HepG2 (cell line): Measurements from ENCODE around the gene KANK3. TPM values are rescaled to one million over a fixed set of nuclear protein-coding genes. Genes with fewer than 3 reads are reported as not detected.

ENCODE experiments used
- GABPB1 ChIP-seq: IDR thresholded peaks from 2 replicates; pipeline ENCODE4 v1.6.1; 2016; ENCODE audit warnings: mild to moderate bottlenecking, missing genetic modification reagents, moderate library complexity, missing compliant biosample characterization
- GFI1 ChIP-seq: sonication (generic); formaldehyde crosslinking; IDR thresholded peaks from 2 replicates; pipeline ENCODE4 v1.5.0; 2020; ENCODE audit warnings: missing genetic modification reagents, mild to moderate bottlenecking, borderline replicate concordance
- GPN1 ChIP-seq: sonication (generic); formaldehyde crosslinking; IDR thresholded peaks from 2 replicates; pipeline ENCODE4 v1.5.1; 2020; ENCODE audit warnings: missing genetic modification reagents, borderline replicate concordance
- HMG20A ChIP-seq: IDR thresholded peaks from 2 replicates; pipeline ENCODE4 v1.6.1; 2016; ENCODE audit warnings: borderline replicate concordance
- HNRNPUL1 ChIP-seq: fragments of 200-400 bp; formaldehyde crosslinking; IDR thresholded peaks from 2 replicates; pipeline ENCODE4 v1.6.1; 2017; ENCODE audit warnings: low read depth, mild to moderate bottlenecking, low read length, moderate library complexity
- MAZ ChIP-seq, 2 experiments: sonication (generic) in 1 of 2; formaldehyde crosslinking in 1 of 2; IDR thresholded peaks; 2 replicates each; pipeline versions ENCODE4 v1.5.0 to v1.6.1; 2012 to 2020; ENCODE audit warnings: low read depth in 2 of 2, mild to moderate bottlenecking in 2 of 2, borderline replicate concordance in 1 of 2, improper control_type of control experiment in 1 of 2, low read length in 1 of 2, missing genetic modification reagents in 1 of 2, moderate library complexity in 1 of 2
- NFYC ChIP-seq: IDR thresholded peaks from 2 replicates; pipeline ENCODE4 v1.6.1; 2016; ENCODE audit warnings: missing genetic modification reagents, missing compliant biosample characterization
- POLR2A ChIP-seq, 2 experiments: IDR thresholded peaks; 2 replicates each; pipeline ENCODE4 v1.6.1; 2011; ENCODE audit warnings: low read depth in 2 of 2, low read length in 2 of 2, mild to moderate bottlenecking in 1 of 2, moderate library complexity in 1 of 2; ENCODE audit not compliant: insufficient read depth in 1 of 2
- SALL1 ChIP-seq: sonication (generic); formaldehyde crosslinking; IDR thresholded peaks from 2 replicates; pipeline ENCODE4 v1.8.0; 2022; ENCODE audit warnings: mild to moderate bottlenecking, missing genetic modification reagents
- SP5 ChIP-seq: IDR thresholded peaks from 2 replicates; pipeline ENCODE4 v1.6.1; 2016; ENCODE audit warnings: low read depth, borderline replicate concordance
- SSRP1 ChIP-seq: IDR thresholded peaks from 2 replicates; pipeline ENCODE4 v1.6.1; 2016; ENCODE audit warnings: control low read depth
- TRIM24 ChIP-seq: sonication (generic); formaldehyde crosslinking; IDR thresholded peaks from 2 replicates; pipeline ENCODE4 v1.8.0; 2022; ENCODE audit warnings: mild to moderate bottlenecking, missing genetic modification reagents
- ZNF572 ChIP-seq: sonication (generic); formaldehyde crosslinking; IDR thresholded peaks from 2 replicates; pipeline ENCODE4 v1.5.1; 2020; ENCODE audit warnings: mild to moderate bottlenecking, missing genetic modification reagents
- ZNF589 ChIP-seq: sonication (generic); formaldehyde crosslinking; conservative IDR thresholded peaks from 2 replicates; pipeline ENCODE4 v1.8.0; 2022; ENCODE audit warnings: mild to moderate bottlenecking, moderate library complexity, missing genetic modification reagents
- ZNF775 ChIP-seq: sonication (generic); formaldehyde crosslinking; IDR thresholded peaks from 2 replicates; pipeline ENCODE4 v1.4.0; 2020; ENCODE audit warnings: missing genetic modification reagents, mild to moderate bottlenecking, moderate library complexity, borderline replicate concordance
- ZNF777 ChIP-seq: sonication (generic); formaldehyde crosslinking; IDR thresholded peaks from 2 replicates; pipeline ENCODE4 v1.4.0; 2020; ENCODE audit warnings: missing genetic modification reagents
- ZSCAN25 ChIP-seq: sonication (generic); formaldehyde crosslinking; IDR thresholded peaks from 2 replicates; pipeline ENCODE4 v1.8.0; 2022; ENCODE audit warnings: mild to moderate bottlenecking, missing genetic modification reagents
- polyA plus RNA-seq, 8 experiments: library from polyadenylated mRNA; depleted of rRNA in 3 of 8; stranded (reverse) in 7 of 8; unstranded in 1 of 8; fragments of >200 nt; fragmentation: Illumina TruSeq in 4 of 8; extraction: Trizol in 4 of 8; gene quantifications; 2 replicates each; pipeline versions ENCODE4 v1.2.1 to v1.2.3, GENCODE V29; 2011 to 2016; ENCODE audit warnings: low read depth in 4 of 8, missing spikeins in 1 of 8, mixed read lengths in 1 of 8; ENCODE audit not compliant: insufficient read depth in 1 of 8
- total RNA-seq, 5 experiments: library from RNA; depleted of rRNA; stranded (reverse); fragments of >200 nt; fragmentation: Illumina TruSeq; extraction: Trizol; gene quantifications; 2 replicates each; pipeline ENCODE4 v1.2.3, GENCODE V29; 2016; ENCODE audit warnings: low read depth in 1 of 5
- TF ChIP-seq, protein P1 (sequence below): sonication (generic); formaldehyde crosslinking; IDR thresholded peaks from 2 replicates; pipeline ENCODE4 v1.5.1; 2020; ENCODE audit warnings: mild to moderate bottlenecking, missing genetic modification reagents, moderate library complexity
- TF ChIP-seq, protein P2 (sequence below): sonication (generic); formaldehyde crosslinking; IDR thresholded peaks from 2 replicates; pipeline ENCODE4 v1.4.0; 2020; ENCODE audit warnings: missing genetic modification reagents, borderline replicate concordance
- TF ChIP-seq, protein P3 (sequence below): sonication (generic); formaldehyde crosslinking; IDR thresholded peaks from 2 replicates; pipeline ENCODE4 v1.5.0; 2020; ENCODE audit warnings: missing genetic modification reagents
- TF ChIP-seq, protein P4 (sequence below): sonication (generic); formaldehyde crosslinking; IDR thresholded peaks from 2 replicates; pipeline ENCODE4 v1.8.1; 2023; ENCODE audit warnings: mild to moderate bottlenecking, missing genetic modification reagents

Gene KANK3
- total and polyA plus RNA-seq, 2 of the 13 experiments (the other 11 are each of a cell fraction or from before 2014, with no cell fraction given): 0.15 to 0.20 TPM

DNA sequence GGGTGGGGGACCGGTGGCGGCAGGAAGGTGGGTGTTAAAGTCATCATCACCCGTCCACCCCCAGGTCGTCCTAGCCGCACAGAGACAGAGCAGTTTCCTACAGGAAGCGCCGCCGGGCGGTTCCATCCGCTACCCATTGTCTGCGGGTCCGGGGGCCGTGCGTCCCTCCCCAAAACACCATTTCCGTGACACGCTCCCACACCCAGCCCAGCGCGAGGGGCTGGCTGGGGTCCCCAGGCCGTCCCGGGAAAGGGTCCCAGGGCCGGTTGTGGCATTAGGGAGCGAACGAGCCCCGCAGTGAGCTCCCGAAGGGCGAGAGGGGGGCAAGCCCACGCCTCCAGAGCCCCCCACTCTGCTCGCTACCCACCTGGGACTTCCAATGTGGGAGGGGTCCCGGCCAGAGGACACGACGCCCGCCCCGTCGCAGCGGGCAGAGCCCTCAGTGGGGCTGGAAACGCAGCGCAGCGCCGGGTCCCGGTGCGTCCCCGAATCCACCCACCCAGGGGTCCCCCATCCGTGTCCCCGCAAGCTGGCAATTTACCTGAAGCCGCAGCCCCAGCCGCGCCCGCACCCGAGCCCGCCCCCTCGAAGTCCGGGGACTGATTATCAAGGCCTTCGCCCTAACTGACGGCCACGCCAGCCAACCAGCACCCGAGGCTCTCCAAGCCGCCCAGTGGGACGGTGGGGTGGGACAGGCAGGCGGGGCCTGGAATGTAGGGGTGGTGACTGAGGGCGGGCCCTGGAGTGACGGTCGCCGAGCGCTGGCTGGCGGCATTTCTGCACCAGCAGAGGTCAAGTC lies at the start of gene KANK3 (continued):
- TF ChIP-seq, protein P1, sequence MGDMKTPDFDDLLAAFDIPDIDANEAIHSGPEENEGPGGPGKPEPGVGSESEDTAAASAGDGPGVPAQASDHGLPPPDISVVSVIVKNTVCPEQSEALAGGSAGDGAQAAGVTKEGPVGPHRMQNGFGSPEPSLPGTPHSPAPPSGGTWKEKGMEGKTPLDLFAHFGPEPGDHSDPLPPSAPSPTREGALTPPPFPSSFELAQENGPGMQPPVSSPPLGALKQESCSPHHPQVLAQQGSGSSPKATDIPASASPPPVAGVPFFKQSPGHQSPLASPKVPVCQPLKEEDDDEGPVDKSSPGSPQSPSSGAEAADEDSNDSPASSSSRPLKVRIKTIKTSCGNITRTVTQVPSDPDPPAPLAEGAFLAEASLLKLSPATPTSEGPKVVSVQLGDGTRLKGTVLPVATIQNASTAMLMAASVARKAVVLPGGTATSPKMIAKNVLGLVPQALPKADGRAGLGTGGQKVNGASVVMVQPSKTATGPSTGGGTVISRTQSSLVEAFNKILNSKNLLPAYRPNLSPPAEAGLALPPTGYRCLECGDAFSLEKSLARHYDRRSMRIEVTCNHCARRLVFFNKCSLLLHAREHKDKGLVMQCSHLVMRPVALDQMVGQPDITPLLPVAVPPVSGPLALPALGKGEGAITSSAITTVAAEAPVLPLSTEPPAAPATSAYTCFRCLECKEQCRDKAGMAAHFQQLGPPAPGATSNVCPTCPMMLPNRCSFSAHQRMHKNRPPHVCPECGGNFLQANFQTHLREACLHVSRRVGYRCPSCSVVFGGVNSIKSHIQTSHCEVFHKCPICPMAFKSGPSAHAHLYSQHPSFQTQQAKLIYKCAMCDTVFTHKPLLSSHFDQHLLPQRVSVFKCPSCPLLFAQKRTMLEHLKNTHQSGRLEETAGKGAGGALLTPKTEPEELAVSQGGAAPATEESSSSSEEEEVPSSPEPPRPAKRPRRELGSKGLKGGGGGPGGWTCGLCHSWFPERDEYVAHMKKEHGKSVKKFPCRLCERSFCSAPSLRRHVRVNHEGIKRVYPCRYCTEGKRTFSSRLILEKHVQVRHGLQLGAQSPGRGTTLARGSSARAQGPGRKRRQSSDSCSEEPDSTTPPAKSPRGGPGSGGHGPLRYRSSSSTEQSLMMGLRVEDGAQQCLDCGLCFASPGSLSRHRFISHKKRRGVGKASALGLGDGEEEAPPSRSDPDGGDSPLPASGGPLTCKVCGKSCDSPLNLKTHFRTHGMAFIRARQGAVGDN (CRISPR knock-in tag): peak; percentile 67
- TF ChIP-seq SALL1 (peak; percentile 62; the same call in 1 of the 2 replicates), ZNF777 (CRISPR knock-in tag) (peak; percentile 99), ZNF572 (CRISPR knock-in tag) (0 out of 2 replicates have a peak, but pooled peaks have one; percentile 31), ZNF775 (CRISPR knock-in tag) (no peak), SSRP1 (no peak), TRIM24 (CRISPR knock-in tag) (no peak), ZNF589 (CRISPR knock-in tag) (no peak), NFYC (CRISPR knock-in tag) (peak; percentile 97), GPN1 (CRISPR knock-in tag) (no peak), POLR2A (IDR thresholded peaks at IDR 0.05; ENCODE audit: insufficient read depth in 1 of 2, low read depth in 2 of 2, low read length in 2 of 2) (no peak), HNRNPUL1 (no peak), ZSCAN25 (peak; percentile 96), GABPB1 (peak; percentile 63; the same call in 1 of the 2 replicates), HMG20A (CRISPR knock-in tag) (no peak), GFI1 (CRISPR knock-in tag) (no peak), SP5 (CRISPR knock-in tag) (peak; percentile 55; the same call in 1 of the 2 replicates), MAZ (IDR thresholded peaks at IDR 0.05; ENCODE audit: borderline replicate concordance, low read depth, low read length) (no peak), MAZ (CRISPR knock-in tag; IDR thresholded peaks at IDR 0.05; ENCODE audit: low read depth) (0 out of 2 replicates have a peak, but pooled peaks have one; percentile 24)
- TF ChIP-seq, protein P2, sequence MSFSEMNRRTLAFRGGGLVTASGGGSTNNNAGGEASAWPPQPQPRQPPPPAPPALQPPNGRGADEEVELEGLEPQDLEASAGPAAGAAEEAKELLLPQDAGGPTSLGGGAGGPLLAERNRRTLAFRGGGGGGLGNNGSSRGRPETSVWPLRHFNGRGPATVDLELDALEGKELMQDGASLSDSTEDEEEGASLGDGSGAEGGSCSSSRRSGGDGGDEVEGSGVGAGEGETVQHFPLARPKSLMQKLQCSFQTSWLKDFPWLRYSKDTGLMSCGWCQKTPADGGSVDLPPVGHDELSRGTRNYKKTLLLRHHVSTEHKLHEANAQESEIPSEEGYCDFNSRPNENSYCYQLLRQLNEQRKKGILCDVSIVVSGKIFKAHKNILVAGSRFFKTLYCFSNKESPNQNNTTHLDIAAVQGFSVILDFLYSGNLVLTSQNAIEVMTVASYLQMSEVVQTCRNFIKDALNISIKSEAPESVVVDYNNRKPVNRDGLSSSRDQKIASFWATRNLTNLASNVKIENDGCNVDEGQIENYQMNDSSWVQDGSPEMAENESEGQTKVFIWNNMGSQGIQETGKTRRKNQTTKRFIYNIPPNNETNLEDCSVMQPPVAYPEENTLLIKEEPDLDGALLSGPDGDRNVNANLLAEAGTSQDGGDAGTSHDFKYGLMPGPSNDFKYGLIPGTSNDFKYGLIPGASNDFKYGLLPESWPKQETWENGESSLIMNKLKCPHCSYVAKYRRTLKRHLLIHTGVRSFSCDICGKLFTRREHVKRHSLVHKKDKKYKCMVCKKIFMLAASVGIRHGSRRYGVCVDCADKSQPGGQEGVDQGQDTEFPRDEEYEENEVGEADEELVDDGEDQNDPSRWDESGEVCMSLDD (CRISPR knock-in tag): no peak
- TF ChIP-seq, protein P3, sequence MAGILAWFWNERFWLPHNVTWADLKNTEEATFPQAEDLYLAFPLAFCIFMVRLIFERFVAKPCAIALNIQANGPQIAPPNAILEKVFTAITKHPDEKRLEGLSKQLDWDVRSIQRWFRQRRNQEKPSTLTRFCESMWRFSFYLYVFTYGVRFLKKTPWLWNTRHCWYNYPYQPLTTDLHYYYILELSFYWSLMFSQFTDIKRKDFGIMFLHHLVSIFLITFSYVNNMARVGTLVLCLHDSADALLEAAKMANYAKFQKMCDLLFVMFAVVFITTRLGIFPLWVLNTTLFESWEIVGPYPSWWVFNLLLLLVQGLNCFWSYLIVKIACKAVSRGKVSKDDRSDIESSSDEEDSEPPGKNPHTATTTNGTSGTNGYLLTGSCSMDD (CRISPR knock-in tag): no peak
- TF ChIP-seq, protein P4, sequence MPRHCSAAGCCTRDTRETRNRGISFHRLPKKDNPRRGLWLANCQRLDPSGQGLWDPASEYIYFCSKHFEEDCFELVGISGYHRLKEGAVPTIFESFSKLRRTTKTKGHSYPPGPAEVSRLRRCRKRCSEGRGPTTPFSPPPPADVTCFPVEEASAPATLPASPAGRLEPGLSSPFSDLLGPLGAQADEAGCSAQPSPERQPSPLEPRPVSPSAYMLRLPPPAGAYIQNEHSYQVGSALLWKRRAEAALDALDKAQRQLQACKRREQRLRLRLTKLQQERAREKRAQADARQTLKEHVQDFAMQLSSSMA (CRISPR knock-in tag): no peak
